GM18498 (cell line): Measurements from ENCODE around the gene LMBR1.
"Not testable (repeated sequence)": the region's sequence is repeated elsewhere in the genome, so short reads cannot be mapped to it uniquely, and the experiment has no call there.

Experiments used
- ATAC-seq: cut with Tn5 transposase; IDR thresholded peaks from one replicate; pipeline ENCODE4 v1.9.1; 2021; ENCODE audit warnings: mild to moderate bottlenecking, moderate library complexity; ENCODE audit not compliant: unreplicated experiment

The LMBR1 gene

GRCh38 chr7:156661637-156662036 lies 231.3 kb downstream of the LMBR1 start:
- ATAC-seq = no peak

DNA sequence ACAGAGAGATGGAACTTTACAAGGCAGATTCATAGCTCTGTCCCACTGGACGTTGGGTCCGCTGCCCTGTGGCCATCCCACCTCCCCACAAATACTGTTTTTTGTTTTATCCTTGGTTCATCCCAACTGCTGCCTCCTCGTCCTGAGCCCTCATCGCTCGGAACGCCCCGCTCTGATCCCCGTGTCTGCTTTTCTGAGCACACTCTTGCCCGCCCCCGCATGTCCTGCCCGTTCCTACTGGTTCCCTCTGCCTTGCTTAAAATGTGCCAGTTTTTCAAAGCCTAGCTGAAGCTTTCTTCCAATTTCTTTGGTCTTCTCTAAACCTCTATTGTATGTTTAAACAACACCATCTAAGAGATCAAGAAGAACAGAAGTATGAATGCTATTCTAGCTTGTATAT lies 233.0 kb downstream of the LMBR1 start:
- ATAC-seq = no peak

DNA sequence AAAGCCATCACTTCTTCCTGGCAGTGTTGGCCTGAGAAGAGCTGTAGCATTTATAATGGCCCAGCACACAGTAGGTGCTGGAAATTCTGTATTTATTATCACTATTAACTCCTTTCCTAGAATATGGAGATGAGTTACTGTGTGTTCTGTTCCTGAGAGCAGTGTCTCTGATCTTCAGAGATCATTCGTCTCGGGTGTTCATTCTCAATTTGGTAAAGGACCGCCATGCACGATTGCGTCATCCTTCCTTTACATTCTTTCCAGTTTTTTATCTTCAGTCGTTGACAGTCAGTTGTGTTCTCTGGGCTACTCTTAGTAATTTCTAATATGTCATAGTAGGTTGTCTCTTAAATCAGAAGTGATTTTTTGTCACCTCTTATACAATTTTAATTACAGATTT lies 233.8 kb downstream of the LMBR1 start:
- no peak for ATAC-seq

DNA sequence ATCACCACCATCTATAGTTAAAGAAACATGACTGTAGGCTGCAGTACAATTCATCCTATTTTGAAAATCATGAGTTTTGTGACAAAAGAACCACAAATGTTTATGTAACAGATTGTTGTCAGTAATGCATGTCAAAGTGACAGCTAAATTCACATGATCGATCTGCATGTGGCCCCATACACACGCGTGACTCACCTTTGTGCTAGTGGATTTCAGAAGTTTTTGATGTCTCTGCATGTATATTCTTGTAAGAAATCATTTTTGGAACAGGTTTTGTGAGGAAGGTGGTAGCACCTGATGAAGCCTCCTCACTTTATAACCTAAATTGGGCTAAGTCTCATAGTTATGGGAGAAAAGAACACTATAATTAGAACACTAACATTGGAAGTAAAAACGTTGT lies 235.3 kb downstream of the LMBR1 start:
- ATAC-seq = no peak

DNA sequence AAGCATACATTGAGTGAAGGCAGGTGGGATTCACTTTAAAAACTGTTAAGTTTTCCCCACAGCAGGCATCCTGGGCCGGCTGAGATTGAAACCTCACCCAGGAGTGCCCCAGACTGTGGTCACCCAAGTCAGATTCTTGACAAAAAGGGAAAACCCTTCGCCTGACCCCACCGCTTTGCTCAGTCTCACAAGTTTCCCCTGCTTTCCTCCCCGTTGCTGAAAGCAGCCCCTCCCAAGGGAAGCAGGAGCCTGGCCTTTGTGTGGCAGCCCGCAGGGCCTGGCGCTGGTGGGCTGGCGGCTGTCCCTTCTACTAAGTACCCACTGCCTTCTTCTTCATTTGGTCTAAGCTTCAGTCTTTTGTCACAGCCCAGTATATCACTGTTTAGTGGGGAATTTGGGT lies 236.4 kb downstream of the LMBR1 start:
- ATAC-seq = peak; percentile 66

DNA sequence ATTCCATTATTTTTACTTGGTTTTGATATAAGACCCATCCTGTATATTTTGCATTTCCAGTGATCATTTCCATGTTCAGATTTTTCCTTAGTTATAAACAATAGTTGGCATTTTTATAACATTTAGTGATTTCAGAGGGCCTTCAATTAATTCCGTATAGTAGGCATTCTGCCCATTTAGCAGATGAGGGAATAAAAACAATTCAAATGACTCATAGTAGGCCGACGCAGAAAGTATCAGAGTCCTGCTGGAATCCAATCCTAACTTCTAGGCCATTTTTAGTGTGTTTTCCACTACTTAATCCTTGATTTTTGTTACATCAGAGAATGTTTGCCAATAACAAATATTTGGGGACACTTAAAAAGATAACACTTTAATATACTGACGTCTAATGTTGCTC lies 237.0 kb downstream of the LMBR1 start:
- no peak for ATAC-seq

- no peak for ATAC-seq
These were observed 237.7 kb downstream of the LMBR1 start for GRCh38 chr7:156655251-156655650.

DNA sequence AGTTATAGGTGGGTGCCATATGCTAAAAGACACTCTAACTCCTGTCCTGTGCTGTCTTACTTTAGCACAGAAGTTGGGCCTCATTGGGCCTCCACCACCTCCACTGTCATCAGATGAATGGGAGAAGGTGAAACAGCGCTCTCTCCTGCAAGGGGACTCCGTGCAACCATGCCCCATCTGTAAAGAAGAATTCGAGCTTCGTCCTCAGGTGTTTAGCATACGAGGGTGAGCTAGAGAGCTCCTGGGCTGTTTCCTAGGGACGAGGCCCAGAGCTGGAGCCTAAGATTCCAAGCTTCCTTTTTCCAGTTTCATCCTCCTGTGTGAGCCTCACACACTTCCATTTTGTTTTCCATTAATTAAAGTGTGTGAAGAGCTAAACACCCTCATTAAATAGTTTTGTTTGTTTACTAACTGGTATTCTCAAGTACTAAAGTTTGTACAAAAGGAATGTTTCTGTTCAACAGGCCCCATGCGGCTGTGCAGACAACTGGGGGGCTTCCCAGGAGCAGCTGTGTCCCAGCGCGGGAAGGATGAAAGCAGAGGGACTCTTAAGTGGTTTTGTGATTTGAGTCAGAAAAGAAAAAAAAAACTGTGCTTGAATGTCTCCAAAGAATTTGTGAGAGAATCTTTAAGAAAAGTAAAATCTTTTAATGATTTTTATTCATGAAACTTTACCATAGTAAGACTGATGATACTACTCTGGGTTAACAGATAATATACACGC lies 238.3 kb downstream of the LMBR1 start:
- ATAC-seq = no peak

GRCh38 chr7:156652886-156653568 lies 240.0 kb downstream of the LMBR1 start:
- no peak for ATAC-seq

GRCh38 chr7:156651474-156651873 lies 241.5 kb downstream of the LMBR1 start:
- no peak for ATAC-seq

DNA sequence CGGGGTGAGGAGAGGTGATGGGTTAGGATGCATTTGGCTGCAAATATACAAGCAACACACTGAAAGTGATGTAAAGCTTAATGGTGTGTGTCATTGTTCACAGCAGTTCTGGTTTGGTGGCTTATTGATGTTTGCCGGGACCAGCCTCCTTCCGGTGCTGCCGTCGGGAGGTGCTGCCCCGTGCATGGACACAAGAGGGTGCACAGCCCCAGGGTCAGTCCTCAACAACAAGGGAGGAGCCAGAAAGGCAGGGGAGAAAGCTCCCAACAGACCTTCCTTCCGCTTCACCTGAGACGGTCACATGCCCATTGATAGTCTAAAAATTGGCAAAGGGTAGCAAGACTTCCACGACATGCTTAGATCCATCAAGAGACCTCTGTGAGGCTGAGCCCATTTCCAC lies 242.9 kb downstream of the LMBR1 start:
- peak; percentile 66 for ATAC-seq

GRCh38 chr7:156647330-156647729 lies 245.7 kb downstream of the LMBR1 start:
- not testable (repeated sequence) for ATAC-seq

DNA sequence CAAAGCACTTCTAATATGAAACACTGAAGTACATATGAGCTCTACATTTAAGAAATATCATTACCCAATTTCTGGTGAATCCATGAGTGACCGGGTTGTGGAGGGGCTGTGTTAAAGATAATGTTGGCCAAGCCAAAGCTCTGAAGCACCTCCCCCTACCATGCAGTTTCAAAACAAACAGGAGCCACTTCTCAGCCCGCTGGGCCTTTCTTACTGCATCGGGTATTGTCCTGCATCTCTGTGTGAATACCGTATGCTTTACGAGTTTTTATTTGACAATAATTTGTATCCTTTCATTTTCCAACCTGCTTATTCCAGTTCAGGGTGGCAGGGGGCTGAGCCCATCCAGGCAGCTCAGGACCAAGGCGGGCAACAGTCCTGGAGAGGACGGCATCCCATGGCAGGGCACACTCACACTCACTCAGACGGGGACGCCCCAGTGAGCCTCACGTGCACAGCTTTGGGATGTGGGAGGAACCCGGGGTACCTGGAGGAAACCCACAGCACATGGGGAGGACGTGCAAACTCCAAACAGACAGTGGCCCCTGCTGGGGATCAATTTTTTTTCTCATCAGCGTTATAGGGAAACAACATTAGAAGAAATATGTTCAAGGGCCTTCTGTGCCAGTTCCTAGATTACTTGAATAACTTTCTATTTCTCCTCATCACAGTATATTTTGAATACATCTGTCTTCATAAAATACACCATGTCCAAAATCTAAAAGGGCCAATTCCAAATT lies 250.5 kb downstream of the LMBR1 start:
- ATAC-seq = no peak

- ATAC-seq = peak; percentile 62
These were observed 252.0 kb downstream of the LMBR1 start for GRCh38 chr7:156640949-156641485.

DNA sequence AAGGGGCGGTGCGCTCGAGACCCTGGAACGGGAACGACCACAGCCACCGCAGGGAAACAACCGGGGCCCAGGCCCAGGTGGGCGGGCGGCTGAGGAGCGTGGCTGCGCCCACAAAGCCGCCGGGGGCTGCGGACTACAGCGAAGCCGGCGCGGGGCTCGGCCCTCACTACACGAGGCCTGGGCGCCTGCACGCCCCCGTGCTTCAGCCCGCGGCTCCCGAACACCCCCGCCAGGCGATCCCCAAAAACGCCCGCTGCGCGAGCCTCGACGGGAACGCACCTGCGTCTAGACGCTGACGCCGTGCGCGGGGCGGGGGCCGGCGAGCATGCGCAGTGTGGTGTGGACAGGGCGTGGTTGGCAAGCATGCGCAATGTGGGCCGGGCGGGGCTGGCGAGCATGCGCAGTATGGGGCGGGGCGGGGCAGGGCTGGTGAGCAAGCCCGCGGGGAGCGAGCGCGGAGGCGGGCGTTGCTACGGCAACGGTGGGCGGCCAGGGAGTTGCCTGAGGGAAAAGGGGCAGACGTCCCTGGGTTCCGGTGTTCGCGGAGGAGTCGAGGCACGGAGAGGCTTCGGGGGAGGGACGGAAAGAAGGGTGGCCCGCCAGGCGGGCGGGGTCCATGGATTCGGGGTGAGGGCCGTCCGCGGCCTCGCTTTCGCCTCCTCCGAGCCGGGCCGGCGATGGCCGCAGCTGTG lies 252.6 kb downstream of the LMBR1 start, which contains the start of gene RNF32:
Gene RNF32, plus strand, starts transcription at position 518 of the 692 bp plus-strand sequence. CDS start 3,104 bp downstream, outside the sequence.
- ATAC-seq = peak; percentile 92

GRCh38 chr7:156639426-156640256 lies 253.3 kb downstream of the LMBR1 start:
- ATAC-seq = no peak

GRCh38 chr7:156638443-156639077 lies 254.4 kb downstream of the LMBR1 start:
- no peak for ATAC-seq

DNA sequence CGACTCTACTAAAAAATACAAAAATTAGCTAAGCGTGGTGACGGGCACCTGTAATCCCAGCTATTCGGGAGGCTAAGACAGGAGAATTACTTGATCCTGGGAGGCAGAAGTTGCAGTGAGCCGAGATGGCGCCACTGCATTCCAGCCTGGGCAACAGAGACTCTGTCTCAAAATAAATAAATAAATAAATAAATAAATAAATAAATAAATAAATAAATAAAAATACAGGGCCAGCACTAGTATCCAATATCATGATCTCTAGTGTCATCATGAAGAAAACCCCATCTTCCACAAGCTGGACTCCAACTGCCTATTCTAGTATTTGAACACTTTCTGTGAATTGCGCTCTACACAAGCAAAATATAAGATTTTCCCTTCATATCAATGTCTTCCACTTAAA lies 255.9 kb downstream of the LMBR1 start:
- ATAC-seq = not testable (repeated sequence)
